Astrocyte (in vitro differentiated cells and primary cell): Measurements from ENCODE around the gene ZNF24.

Experiments
- CTCF ChIP-seq: IDR thresholded peaks from 2 replicates; pipeline ENCODE4 v1.5.1; 2011; ENCODE audit warnings: low read depth, mild to moderate bottlenecking, inconsistent platforms, low read length, moderate library complexity; ENCODE audit not compliant: insufficient read depth
- EZH2 ChIP-seq: IDR thresholded peaks from 2 replicates; pipeline ENCODE4 v1.6.1; 2012; ENCODE audit warnings: mild to moderate bottlenecking, low read length, inconsistent platforms; ENCODE audit not compliant: insufficient read depth

- TF ChIP-seq EZH2 (no peak), CTCF (no peak)
Measured at GRCh38 chr18:35331367-35332087, 12.7 kb downstream of the ZNF24 start.
